H9 (cell line): ENCODE measurements around the gene STARD7. TPM values are rescaled to one million over a fixed set of nuclear protein-coding genes. Genes with fewer than 3 reads are reported as not detected.
A peak's percentile ranks its signal among the peaks of the same experiment; 100 is the strongest.

Source experiments
- DNase-seq: peaks from one replicate; pipeline ENCODE4 v3.0.0-alpha.2; 2017
- H2AFZ ChIP-seq: one replicate; pipeline ENCODE4 v1.6.1; 2013; ENCODE audit warnings: mild to moderate bottlenecking, low read length, control low read depth, moderate library complexity
- H2AK5ac ChIP-seq: 2 replicates; pipeline ENCODE4 v1.6.1; 2013; ENCODE audit warnings: low read length, control low read depth, mixed read lengths; ENCODE audit not compliant: insufficient read length
- H2BK120ac ChIP-seq: one replicate; pipeline ENCODE4 v1.6.1; 2013; ENCODE audit warnings: low read depth, mild to moderate bottlenecking, low read length, control low read depth, inconsistent platforms; ENCODE audit not compliant: poor library complexity, severe bottlenecking
- H2BK12ac ChIP-seq: 2 replicates; pipeline ENCODE4 v1.6.1; 2013; ENCODE audit warnings: low read length, control low read depth, mixed read lengths, low read depth; ENCODE audit not compliant: insufficient read length
- H2BK15ac ChIP-seq: 2 replicates; pipeline ENCODE4 v1.6.1; 2013; ENCODE audit warnings: low read depth, low read length, control low read depth
- H2BK20ac ChIP-seq: one replicate; pipeline ENCODE4 v1.6.1; 2013; ENCODE audit warnings: low read depth, mild to moderate bottlenecking, low read length, control low read depth, inconsistent platforms; ENCODE audit not compliant: poor library complexity, severe bottlenecking
- H2BK5ac ChIP-seq: 2 replicates; pipeline ENCODE4 v1.6.1; 2013; ENCODE audit warnings: low read length, control low read depth, mixed read lengths; ENCODE audit not compliant: insufficient read length
- H3K14ac ChIP-seq: 2 replicates; pipeline ENCODE4 v1.6.1; 2013; ENCODE audit warnings: low read length, control low read depth; ENCODE audit not compliant: insufficient read depth
- H3K18ac ChIP-seq: 2 replicates; pipeline ENCODE4 v1.6.1; 2013; ENCODE audit warnings: low read depth, mild to moderate bottlenecking, mixed read lengths, low read length, control low read depth; ENCODE audit not compliant: insufficient read length
- H3K23ac ChIP-seq: 2 replicates; pipeline ENCODE4 v1.6.1; 2013; ENCODE audit warnings: low read length, control low read depth, mixed read lengths, low read depth; ENCODE audit not compliant: insufficient read length
- H3K23me2 ChIP-seq: 2 replicates; pipeline ENCODE4 v1.6.1; 2013; ENCODE audit warnings: low read depth, mild to moderate bottlenecking, mixed read lengths, low read length, control low read depth; ENCODE audit not compliant: insufficient read length, poor library complexity, severe bottlenecking
- H3K27ac ChIP-seq: 2 replicates; pipeline ENCODE4 v1.5.1; 2013; ENCODE audit warnings: low read length, control low read depth, mixed read lengths, low read depth; ENCODE audit not compliant: insufficient read length
- H3K27me3 ChIP-seq: 2 replicates; pipeline ENCODE4 v1.6.1; 2013; ENCODE audit warnings: low read length, control low read depth, inconsistent platforms; ENCODE audit not compliant: insufficient read depth
- H3K4ac ChIP-seq: 2 replicates; pipeline ENCODE4 v1.6.1; 2013; ENCODE audit warnings: low read depth, mild to moderate bottlenecking, control low read depth, inconsistent platforms, low read length, moderate library complexity
- H3K4me1 ChIP-seq: 2 replicates; pipeline ENCODE4 v1.6.1; 2013; ENCODE audit warnings: low read length, control low read depth, inconsistent platforms; ENCODE audit not compliant: insufficient read depth
- H3K4me2 ChIP-seq: 2 replicates; pipeline ENCODE4 v1.6.1; 2013; ENCODE audit warnings: low read length, control low read depth, mixed read lengths; ENCODE audit not compliant: insufficient read length, insufficient read depth
- H3K56ac ChIP-seq: 2 replicates; pipeline ENCODE4 v1.6.1; 2013; ENCODE audit warnings: low read depth, mild to moderate bottlenecking, mixed read lengths, low read length, control low read depth; ENCODE audit not compliant: insufficient read length
- H3K79me1 ChIP-seq: 2 replicates; pipeline ENCODE4 v1.6.1; 2013; ENCODE audit warnings: low read depth, mild to moderate bottlenecking, moderate library complexity, low read length, control low read depth, inconsistent platforms; ENCODE audit not compliant: insufficient read depth, poor library complexity, severe bottlenecking
- H3K79me2 ChIP-seq: 2 replicates; pipeline ENCODE4 v1.6.1; 2013; ENCODE audit warnings: low read length, control low read depth, inconsistent platforms; ENCODE audit not compliant: insufficient read depth
- H3K9ac ChIP-seq: 2 replicates; pipeline ENCODE4 v1.6.1; 2013; ENCODE audit warnings: low read length, control low read depth, mixed read lengths; ENCODE audit not compliant: insufficient read length; ENCODE audit errors: extremely low read depth
- H3K9me3 ChIP-seq: one replicate; pipeline ENCODE4 v1.6.1; 2013; ENCODE audit warnings: low read depth, low read length, inconsistent platforms; ENCODE audit not compliant: control insufficient read depth
- H3T11ph ChIP-seq: one replicate; pipeline ENCODE4 v1.6.1; 2013; ENCODE audit warnings: mild to moderate bottlenecking, low read length, control low read depth, inconsistent platforms
- H4K20me1 ChIP-seq: one replicate; pipeline ENCODE4 v1.6.1; 2013; ENCODE audit not compliant: control insufficient read depth, insufficient read length, insufficient read depth
- H4K5ac ChIP-seq: 2 replicates; pipeline ENCODE4 v1.6.1; 2013; ENCODE audit warnings: low read depth, mild to moderate bottlenecking, mixed read lengths, low read length, control low read depth; ENCODE audit not compliant: insufficient read length
- H4K8ac ChIP-seq: replicated peaks from 2 replicates; pipeline ENCODE4 v1.6.1; 2013; ENCODE audit warnings: low read length, control low read depth, mixed read lengths, low read depth; ENCODE audit not compliant: insufficient read length
- H4K91ac ChIP-seq: 2 replicates; pipeline ENCODE4 v1.6.1; 2013; ENCODE audit warnings: low read depth, mild to moderate bottlenecking, moderate library complexity, mixed read lengths, low read length, control low read depth; ENCODE audit not compliant: insufficient read length
- H3K27ac Mint-ChIP-seq, 3 experiments: 2 replicates in 2 of 3; 3 replicates in 1 of 3; pipeline ENCODE4 v1.8.0; 2020 to 2021; ENCODE audit warnings: mixed read lengths in 3 of 3, mild to moderate bottlenecking in 1 of 3, moderate library complexity in 1 of 3
- H3K27me3 Mint-ChIP-seq: 2 replicates; pipeline ENCODE4 v1.8.0; 2021; ENCODE audit warnings: low read depth, mild to moderate bottlenecking, moderate library complexity, mixed read lengths
- H3K36me3 Mint-ChIP-seq, 3 experiments: 2 replicates in 2 of 3; 3 replicates in 1 of 3; pipeline ENCODE4 v1.8.0; 2020 to 2021; ENCODE audit warnings: low read depth in 3 of 3, mixed read lengths in 3 of 3; ENCODE audit not compliant: insufficient read depth in 1 of 3
- H3K4me1 Mint-ChIP-seq, 2 experiments: 2 replicates each; pipeline ENCODE4 v1.8.0; 2020; ENCODE audit warnings: mixed read lengths in 2 of 2
- H3K4me3 Mint-ChIP-seq, 2 experiments: 2 replicates in 1 of 2; 3 replicates in 1 of 2; pipeline ENCODE4 v1.8.0; 2020 to 2021; ENCODE audit warnings: mild to moderate bottlenecking in 2 of 2, mixed read lengths in 2 of 2, moderate library complexity in 1 of 2
- H3K9me3 Mint-ChIP-seq, 2 experiments: 2 replicates in 1 of 2; 3 replicates in 1 of 2; pipeline ENCODE4 v1.8.0; 2020; ENCODE audit warnings: mild to moderate bottlenecking in 2 of 2, mixed read lengths in 2 of 2, moderate library complexity in 1 of 2
- CTCF ChIP-seq: fragments of 200-600 bp; sonication (generic); conservative IDR thresholded peaks from 3 replicates; pipeline ENCODE4 v1.8.0; 2021; ENCODE audit warnings: antibody characterized with exemption, mild to moderate bottlenecking
- WGBS: extraction: QIAGEN DNeasy Blood & Tissue Kit; methylation state at CpG from one replicate; pipeline ENCODE4 v1.1.7; 2013; ENCODE audit warnings: missing lambda C conversion rate, low lambda C conversion rate, mixed read lengths; ENCODE audit not compliant: insufficient read length; ENCODE audit errors: extremely low coverage; 5-methylcytosine and 5-hydroxymethylcytosine counted together
- total RNA-seq: library from RNA; stranded (reverse); gene quantifications from 2 replicates; pipeline ENCODE4 v1.2.1, GENCODE V29; 2021

The STARD7 gene
- total RNA-seq, 1 experiment from 2014 or later, result 212 TPM

DNA sequence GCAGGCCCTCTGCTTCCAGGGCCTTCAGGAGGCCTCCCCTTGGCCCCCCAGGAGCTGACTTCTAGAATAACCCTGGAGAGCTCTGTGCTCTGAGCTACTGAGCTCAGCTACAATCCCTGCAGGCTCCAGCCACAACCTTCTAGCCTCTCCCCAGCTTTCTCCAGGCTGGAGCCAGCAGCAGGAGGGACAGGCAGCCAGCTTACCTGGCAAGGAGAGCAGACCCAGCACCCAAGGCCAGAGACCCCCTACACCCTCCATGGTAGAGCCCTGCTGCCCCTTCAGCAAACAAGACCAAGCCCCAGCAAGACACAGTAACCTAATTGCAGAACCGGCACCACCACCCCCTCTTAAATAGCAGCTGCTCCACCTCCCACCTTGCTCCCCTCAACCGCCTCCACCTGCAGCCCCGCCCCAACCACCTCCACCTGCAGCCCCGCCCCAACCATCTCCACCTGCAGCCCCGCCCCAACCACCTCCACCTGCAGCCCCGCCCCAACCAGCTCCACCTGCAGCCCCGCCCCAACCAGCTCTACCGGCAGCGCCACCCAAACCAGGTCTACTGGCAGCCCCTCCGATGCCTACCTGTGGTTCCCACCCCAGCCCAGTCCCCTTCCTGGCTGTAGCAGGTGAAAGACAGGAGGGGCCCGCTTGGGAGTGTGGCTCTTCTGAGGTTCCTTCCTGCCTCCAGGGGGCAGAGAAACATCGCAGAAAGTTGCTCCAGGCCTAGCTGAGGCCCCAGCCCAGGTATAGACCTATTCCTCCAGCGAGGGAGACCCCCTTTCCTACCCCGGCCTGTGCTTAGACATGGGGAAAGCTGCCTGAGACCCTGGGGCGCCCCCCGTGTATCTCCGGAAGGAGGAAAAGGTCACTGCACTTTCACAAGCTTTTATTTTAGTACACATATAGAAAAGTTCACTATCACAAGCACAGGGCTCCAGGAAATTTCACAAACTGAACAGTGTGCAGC, 70.2 kb downstream of the STARD7 start, which contains the start of gene ASTL:
Gene ASTL, minus strand, starts transcription at position 324 of the 967 bp plus-strand sequence. Its CDS starts 66 bp downstream, at position 258.
- peak within 1 kb of the TSS; percentile 4 for H3K4me2 ChIP-seq

More for the DNA sequence above, 70.2 kb downstream of the STARD7 start, which contains the start of gene ASTL:
- DNase-seq, result peak; percentile 98
- H2BK120ac ChIP-seq, result no peak within 1 kb of the TSS
- Mint-ChIP-seq H3K4me1 (peaks cover 12 to 14% of the 10 kb centered on the region in 2 experiments), H3K4me3 (no peak within 1 kb of the TSS; a peak in 1 of 5 replicates), H3K36me3 (peaks cover 0 to 7% (median 0%) of the 10 kb centered on the region in 3 experiments; a peak in 2 of 7 replicates), H3K27me3 (peaks cover 15% of the 10 kb centered on the region), H3K27ac (peak within 1 kb of the TSS in 1 of 3 experiments; percentile 75; a peak in 2 of 7 replicates), H3K9me3 (no peaks in the 10 kb centered on the region)
- H2BK5ac ChIP-seq, result no peak within 1 kb of the TSS
- H3K27ac ChIP-seq, result no peak within 1 kb of the TSS
- no peak within 1 kb of the TSS for H2AFZ ChIP-seq
- H3K23ac ChIP-seq, result no peak within 1 kb of the TSS
- H3K27me3 ChIP-seq, result no peaks in the 10 kb centered on the region
- no CpG with 5 or more reads among the region's 17 CpGs for WGBS
- no peaks in the 10 kb centered on the region for H3K23me2 ChIP-seq
- no peak within 1 kb of the TSS for H2BK20ac ChIP-seq
- H2BK12ac ChIP-seq, result no peak within 1 kb of the TSS
- no peak within 1 kb of the TSS for H3T11ph ChIP-seq
- H3K4me1 ChIP-seq, result no peaks in the 10 kb centered on the region
- H2BK15ac ChIP-seq, result no peak within 1 kb of the TSS
- TF ChIP-seq CTCF, result peak; percentile 70
- no peak within 1 kb of the TSS for H4K5ac ChIP-seq
- H2AK5ac ChIP-seq, result no peak within 1 kb of the TSS
- no peak within 1 kb of the TSS for H4K91ac ChIP-seq
- H3K9ac ChIP-seq, result no peak within 1 kb of the TSS
- H3K79me2 ChIP-seq, result no peaks in the 10 kb centered on the region
- H3K56ac ChIP-seq, result no peak within 1 kb of the TSS
- H3K79me1 ChIP-seq, result no peaks in the 10 kb centered on the region
- H4K8ac ChIP-seq, result no peak within 1 kb of the TSS
- no peaks in the 10 kb centered on the region for H4K20me1 ChIP-seq
- no peaks in the 10 kb centered on the region for H3K9me3 ChIP-seq
- no peak within 1 kb of the TSS for H3K18ac ChIP-seq
- H3K4ac ChIP-seq, result no peak within 1 kb of the TSS
- no peak within 1 kb of the TSS for H3K14ac ChIP-seq
